Smooth muscle cell (in vitro differentiated cells): ENCODE data around the gene GRAMD1B. TPM values are rescaled to one million over a fixed set of nuclear protein-coding genes. Genes with fewer than 3 reads are reported as not detected.

Source experiments
- DNase-seq: peaks from one replicate; lab custom pipeline; 2025; ENCODE audit not compliant: unreplicated experiment; lab: John Stamatoyannopoulos, UW
- H2AFZ ChIP-seq: fragments of 200-600 bp; sonication (generic); 2 replicates; pipeline ENCODE4 v1.6.0; 2016; ENCODE audit warnings: antibody characterized with exemption, low read depth, mild to moderate bottlenecking
- H3F3A ChIP-seq: fragments of 200-600 bp; sonication (generic); 2 replicates; pipeline ENCODE4 v1.6.0; 2017; ENCODE audit warnings: antibody characterized with exemption, low read depth
- H3K27ac ChIP-seq: fragments of 200-600 bp; sonication (generic); 2 replicates; pipeline ENCODE4 v1.5.1; 2016; ENCODE audit warnings: low read depth, mild to moderate bottlenecking
- H3K27me3 ChIP-seq: fragments of 200-600 bp; sonication (generic); 2 replicates; pipeline ENCODE4 v1.6.1; 2016; ENCODE audit warnings: low read depth, mild to moderate bottlenecking
- H3K36me3 ChIP-seq: fragments of 200-600 bp; sonication (generic); 2 replicates; pipeline ENCODE4 v1.5.1; 2016; ENCODE audit warnings: low read depth
- H3K4me1 ChIP-seq: fragments of 200-600 bp; sonication (generic); 2 replicates; pipeline ENCODE4 v1.5.1; 2016; ENCODE audit warnings: low read depth
- H3K4me2 ChIP-seq: fragments of 200-600 bp; sonication (generic); 2 replicates; pipeline ENCODE4 v1.6.0; 2016; ENCODE audit warnings: mild to moderate bottlenecking
- H3K4me3 ChIP-seq: fragments of 200-600 bp; sonication (generic); 2 replicates; pipeline ENCODE4 v1.5.1; 2016; ENCODE audit warnings: mild to moderate bottlenecking
- H3K79me2 ChIP-seq: fragments of 200-600 bp; sonication (generic); 2 replicates; pipeline ENCODE4 v1.6.0; 2016; ENCODE audit warnings: low read depth, mild to moderate bottlenecking
- H3K9ac ChIP-seq: fragments of 200-600 bp; sonication (generic); 2 replicates; pipeline ENCODE4 v1.6.0; 2016; ENCODE audit warnings: low read depth
- H3K9me3 ChIP-seq: fragments of 200-600 bp; sonication (generic); replicated peaks from 2 replicates; pipeline ENCODE4 v1.5.1; 2016; ENCODE audit warnings: low read depth
- H4K20me1 ChIP-seq: fragments of 200-600 bp; sonication (generic); 2 replicates; pipeline ENCODE4 v1.6.0; 2016; ENCODE audit warnings: low read depth
- WGBS: methylation state at CpG from one replicate; pipeline ENCODE4 v1.1.7; 2016; ENCODE audit warnings: low lambda C conversion rate; 5-methylcytosine and 5-hydroxymethylcytosine counted together
- polyA plus RNA-seq: library from polyadenylated mRNA; unstranded; fragments of >200 nt; fragmentation: Nextera tagmentation; extraction: Ambion mirVana; gene quantifications from 2 replicates; pipeline ENCODE4 v1.2.1, GENCODE V29; 2016
- total RNA-seq: library from RNA; depleted of rRNA; stranded (reverse); fragments of >200 nt; gene quantifications from 2 replicates; pipeline ENCODE4 v1.2.3, GENCODE V29; 2014
- TF ChIP-seq, protein P1 (sequence below): fragments of 200-600 bp; sonication (generic); IDR thresholded peaks from 2 replicates; pipeline ENCODE4 v1.5.1; 2017; ENCODE audit warnings: borderline replicate concordance, mild to moderate bottlenecking, antibody characterized with exemption; ENCODE audit not compliant: insufficient read depth, poor library complexity, severe bottlenecking

GRAMD1B gene
- total and polyA plus RNA-seq, 2 experiments from 2014 or later, result 2.4 to 3.4 TPM

DNA sequence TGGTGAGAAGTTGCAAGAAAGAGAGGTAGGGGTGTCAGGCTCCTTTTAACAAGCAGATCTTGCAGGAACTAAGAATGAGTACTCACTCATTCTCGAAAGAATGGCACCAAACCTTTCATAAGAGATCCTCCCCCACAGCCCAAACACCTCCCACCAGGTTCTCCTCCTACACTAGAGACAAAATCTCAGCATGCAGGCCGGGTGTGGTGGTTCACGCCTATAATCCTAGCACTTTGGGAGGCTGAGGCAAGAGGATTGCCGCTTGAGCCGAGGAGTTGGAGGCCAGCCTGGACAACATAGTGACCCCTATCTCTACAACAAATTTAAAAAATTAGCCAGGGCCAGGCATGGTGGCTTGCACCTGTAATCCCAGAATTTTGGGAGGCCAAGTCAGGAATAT lies 11.1 kb downstream of the GRAMD1B start:
- 98% methylated on average over 5 of the region's 5 CpGs for WGBS
- DNase-seq, result no peak
- H3K4me3 ChIP-seq, result no peak overlapping the region

DNA sequence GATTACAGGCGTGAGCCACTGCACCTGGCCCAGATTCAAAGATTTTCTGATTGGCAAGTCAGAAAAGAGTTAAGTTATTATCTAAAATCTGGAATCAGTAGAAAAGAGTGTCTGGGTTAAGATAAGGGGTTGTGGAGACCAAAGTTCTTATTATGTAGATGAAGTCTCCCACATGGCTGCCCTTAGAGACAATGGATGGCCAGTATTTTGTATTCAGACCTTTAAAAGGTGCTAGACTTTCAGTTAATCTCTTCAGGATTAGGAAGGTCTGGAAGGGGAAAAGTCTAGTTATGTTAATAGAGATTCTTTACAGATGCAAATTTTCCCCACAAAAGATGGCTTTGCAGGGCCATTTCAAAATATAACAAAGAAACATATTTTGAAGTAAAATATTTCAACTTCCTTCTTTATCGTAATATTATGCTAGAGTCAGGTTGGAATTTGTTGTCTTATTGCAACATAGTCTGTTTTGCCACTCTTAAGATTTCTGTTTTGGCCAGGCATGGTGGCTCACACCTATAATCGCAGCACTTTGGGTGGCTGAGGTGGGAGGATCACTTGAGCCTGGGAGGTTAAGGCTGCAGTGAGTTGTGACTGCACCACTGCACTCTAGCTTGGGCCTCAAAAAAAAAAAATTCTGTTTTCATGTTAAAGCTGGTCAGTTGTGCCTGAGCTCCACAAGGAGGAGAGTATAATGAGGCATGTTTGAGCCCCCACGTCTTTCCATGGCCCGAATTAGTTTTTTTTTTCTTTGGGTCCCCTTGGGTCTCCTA lies 14.0 kb downstream of the GRAMD1B start:
- WGBS, result 96% methylated on average over 5 of the region's 5 CpGs
- DNase-seq, result no peak
- no peaks in the 10 kb centered on the region for H3K4me1 ChIP-seq
- no peak overlapping the region for H3K4me2 ChIP-seq
- no peak overlapping the region for H3K4me3 ChIP-seq
- no peaks in the 10 kb centered on the region for H4K20me1 ChIP-seq
- H3F3A ChIP-seq, result no peaks in the 10 kb centered on the region
- TF ChIP-seq, protein P1, sequence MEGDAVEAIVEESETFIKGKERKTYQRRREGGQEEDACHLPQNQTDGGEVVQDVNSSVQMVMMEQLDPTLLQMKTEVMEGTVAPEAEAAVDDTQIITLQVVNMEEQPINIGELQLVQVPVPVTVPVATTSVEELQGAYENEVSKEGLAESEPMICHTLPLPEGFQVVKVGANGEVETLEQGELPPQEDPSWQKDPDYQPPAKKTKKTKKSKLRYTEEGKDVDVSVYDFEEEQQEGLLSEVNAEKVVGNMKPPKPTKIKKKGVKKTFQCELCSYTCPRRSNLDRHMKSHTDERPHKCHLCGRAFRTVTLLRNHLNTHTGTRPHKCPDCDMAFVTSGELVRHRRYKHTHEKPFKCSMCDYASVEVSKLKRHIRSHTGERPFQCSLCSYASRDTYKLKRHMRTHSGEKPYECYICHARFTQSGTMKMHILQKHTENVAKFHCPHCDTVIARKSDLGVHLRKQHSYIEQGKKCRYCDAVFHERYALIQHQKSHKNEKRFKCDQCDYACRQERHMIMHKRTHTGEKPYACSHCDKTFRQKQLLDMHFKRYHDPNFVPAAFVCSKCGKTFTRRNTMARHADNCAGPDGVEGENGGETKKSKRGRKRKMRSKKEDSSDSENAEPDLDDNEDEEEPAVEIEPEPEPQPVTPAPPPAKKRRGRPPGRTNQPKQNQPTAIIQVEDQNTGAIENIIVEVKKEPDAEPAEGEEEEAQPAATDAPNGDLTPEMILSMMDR, result no peak
- no peaks in the 10 kb centered on the region for H3K9me3 ChIP-seq
- no peaks in the 10 kb centered on the region for H3K36me3 ChIP-seq
- H2AFZ ChIP-seq, result no peak overlapping the region
- no peaks in the 10 kb centered on the region for H3K79me2 ChIP-seq
- no peak overlapping the region for H3K9ac ChIP-seq
- no peak overlapping the region for H3K27ac ChIP-seq
- H3K27me3 ChIP-seq, result no peaks in the 10 kb centered on the region

More for the DNA sequence above, 11.1 kb downstream of the GRAMD1B start:
- Histone ChIP-seq H3K79me2 (no peaks in the 10 kb centered on the region), H3K4me2 (no peak overlapping the region), H3K27ac (no peak overlapping the region), H3K9ac (no peak overlapping the region), H4K20me1 (no peaks in the 10 kb centered on the region), H2AFZ (no peak overlapping the region), H3K9me3 (no peaks in the 10 kb centered on the region), H3F3A (no peaks in the 10 kb centered on the region), H3K27me3 (no peaks in the 10 kb centered on the region), H3K4me1 (peaks cover 9% of the 10 kb centered on the region), H3K36me3 (no peaks in the 10 kb centered on the region)
- TF ChIP-seq, protein P1, result no peak

DNA sequence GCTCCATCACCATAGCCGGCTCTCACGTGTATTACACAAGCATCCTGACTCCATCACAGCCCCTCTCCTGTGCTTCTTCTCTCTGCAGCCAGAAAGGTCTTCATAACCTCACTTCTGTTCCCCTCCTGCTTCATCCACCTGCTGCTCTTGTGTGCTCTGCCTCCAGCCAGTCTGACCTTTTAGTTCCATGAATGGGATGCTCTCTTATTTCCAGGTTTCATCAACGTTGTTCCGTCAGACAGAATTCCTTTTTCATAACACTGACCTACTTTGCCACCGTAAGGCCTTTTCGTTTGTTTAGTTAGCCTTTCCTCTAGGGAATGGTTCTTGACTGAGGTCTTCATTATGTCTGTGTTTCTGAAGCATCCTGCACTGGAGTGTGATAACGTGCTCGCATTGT lies 18.8 kb downstream of the GRAMD1B start:
- H3F3A ChIP-seq, result peaks cover 9% of the 10 kb centered on the region
- no peaks in the 10 kb centered on the region for H3K4me1 ChIP-seq
- no peak overlapping the region for H2AFZ ChIP-seq
- no peaks in the 10 kb centered on the region for H3K9me3 ChIP-seq
- H4K20me1 ChIP-seq, result no peaks in the 10 kb centered on the region
- no peaks in the 10 kb centered on the region for H3K36me3 ChIP-seq
- WGBS, result 79% methylated on average over 8 of the region's 8 CpGs
- H3K79me2 ChIP-seq, result no peaks in the 10 kb centered on the region
- no peak for DNase-seq
- H3K4me3 ChIP-seq, result no peak overlapping the region
- TF ChIP-seq, protein P1, result no peak
- H3K27me3 ChIP-seq, result no peaks in the 10 kb centered on the region
- H3K4me2 ChIP-seq, result no peak overlapping the region
- no peak overlapping the region for H3K27ac ChIP-seq
- no peak overlapping the region for H3K9ac ChIP-seq

DNA sequence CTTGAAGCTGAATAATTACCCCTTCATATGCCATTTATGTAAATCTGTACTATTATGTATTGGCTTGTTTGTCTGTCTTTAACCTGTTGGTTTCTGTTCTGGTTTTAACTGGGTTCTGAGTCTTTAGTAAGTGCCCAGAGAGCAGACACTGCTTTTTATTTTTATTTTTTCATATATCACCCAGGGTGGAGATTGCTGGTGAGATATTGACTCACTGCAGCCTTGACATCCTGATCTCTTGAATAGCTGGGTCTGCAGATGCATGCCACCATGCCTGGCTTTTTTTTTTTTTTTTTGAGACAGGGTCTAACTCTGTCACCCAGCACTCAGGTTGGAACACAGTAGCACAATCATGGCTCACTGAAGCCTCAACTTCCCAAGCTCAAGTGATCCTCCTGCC lies 19.4 kb downstream of the GRAMD1B start:
- Histone ChIP-seq H3K27me3 (no peaks in the 10 kb centered on the region), H3K36me3 (no peaks in the 10 kb centered on the region), H3K4me2 (no peak overlapping the region), H4K20me1 (no peaks in the 10 kb centered on the region), H3K4me3 (no peak overlapping the region), H3K4me1 (no peaks in the 10 kb centered on the region), H3K9me3 (no peaks in the 10 kb centered on the region), H2AFZ (no peak overlapping the region), H3K79me2 (no peaks in the 10 kb centered on the region), H3K9ac (no peak overlapping the region), H3F3A (peaks cover 9% of the 10 kb centered on the region), H3K27ac (no peak overlapping the region)
- no peak for DNase-seq
- TF ChIP-seq, protein P1, result no peak
